GM18511 (cell line): ENCODE measurements around the gene MAP2K7.
"Not testable (repeated sequence)": the region's sequence is repeated elsewhere in the genome, so short reads cannot be mapped to it uniquely, and the experiment has no call there.

Experiments
- ATAC-seq: cut with Tn5 transposase; IDR thresholded peaks from one replicate; pipeline ENCODE4 v1.9.1; 2021; ENCODE audit warnings: mild to moderate bottlenecking, moderate library complexity; ENCODE audit not compliant: unreplicated experiment

Gene MAP2K7

DNA sequence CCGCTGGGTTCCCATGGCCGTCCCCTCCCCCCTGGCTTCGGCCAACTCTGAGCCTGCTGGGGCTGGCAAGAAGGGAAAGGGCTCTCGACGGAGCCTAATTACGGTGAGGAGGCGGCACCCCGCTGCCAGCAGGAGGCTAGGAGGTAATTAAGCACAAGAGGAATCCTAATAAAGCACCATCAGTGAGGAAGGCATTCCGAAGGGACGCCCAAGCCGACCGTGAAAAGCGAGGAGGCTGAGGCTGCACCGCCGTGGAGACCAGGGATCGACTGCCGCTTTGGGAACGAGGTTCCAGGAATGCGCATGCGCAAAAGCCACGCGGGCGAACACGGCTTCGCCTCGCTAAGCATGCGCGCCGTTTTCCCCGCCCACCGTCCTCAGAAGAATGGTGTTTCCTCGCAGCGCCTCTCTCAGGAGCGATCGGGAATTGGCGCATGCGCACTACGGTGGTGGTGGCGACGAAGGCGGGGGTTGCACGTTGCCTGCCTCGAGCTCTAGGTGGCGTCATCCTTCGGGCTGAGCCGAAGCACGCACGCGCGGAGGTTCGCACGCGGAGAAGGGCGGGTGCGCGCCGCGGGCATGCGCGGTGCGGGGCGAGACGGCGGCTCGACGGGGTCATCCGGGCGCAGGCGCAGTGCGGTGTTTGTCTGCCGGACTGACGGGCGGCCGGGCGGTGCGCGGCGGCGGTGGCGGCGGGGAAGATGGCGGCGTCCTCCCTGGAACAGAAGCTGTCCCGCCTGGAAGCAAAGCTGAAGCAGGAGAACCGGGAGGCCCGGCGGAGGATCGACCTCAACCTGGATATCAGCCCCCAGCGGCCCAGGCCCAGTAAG lies at the start of gene MAP2K7:
TSS of gene MAP2K7 (plus strand) at position 634 of the 830 bp plus-strand sequence. CDS start at position 702, 68 bp downstream.
- peak; percentile 89 for ATAC-seq

DNA sequence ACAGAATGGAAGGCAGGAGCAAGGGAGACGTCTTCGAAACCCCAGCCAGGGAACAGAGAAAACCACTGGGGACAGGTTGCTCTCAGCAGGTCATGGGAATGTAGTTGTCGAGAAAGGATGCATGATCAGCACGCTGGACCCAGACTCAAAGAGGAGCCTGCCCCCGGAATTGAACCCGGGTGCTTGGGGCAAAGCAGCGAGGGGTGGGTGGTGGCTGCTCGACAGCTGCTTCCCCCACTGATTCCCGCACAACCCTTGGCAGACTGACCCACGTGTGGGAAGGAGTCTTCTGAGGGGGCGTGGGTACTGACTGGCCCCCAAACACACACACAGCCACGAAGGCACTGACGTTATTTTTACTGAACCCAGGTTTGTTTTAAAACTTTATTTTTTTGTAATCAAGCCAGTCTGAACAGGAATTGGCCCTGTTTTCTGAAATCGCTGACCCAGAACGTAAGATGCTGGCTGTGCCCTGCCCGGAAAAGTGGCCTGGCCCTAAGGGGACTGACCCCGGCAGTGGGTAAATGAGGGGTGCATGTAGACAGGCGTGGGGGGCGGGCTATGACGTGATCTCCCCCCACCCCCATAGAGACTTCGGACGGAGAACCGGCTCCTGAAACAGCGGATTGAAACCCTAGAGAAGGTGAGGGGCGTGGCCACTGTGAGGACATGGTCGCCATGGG lies 48.1 kb upstream of the MAP2K7 start:
- no peak for ATAC-seq

DNA sequence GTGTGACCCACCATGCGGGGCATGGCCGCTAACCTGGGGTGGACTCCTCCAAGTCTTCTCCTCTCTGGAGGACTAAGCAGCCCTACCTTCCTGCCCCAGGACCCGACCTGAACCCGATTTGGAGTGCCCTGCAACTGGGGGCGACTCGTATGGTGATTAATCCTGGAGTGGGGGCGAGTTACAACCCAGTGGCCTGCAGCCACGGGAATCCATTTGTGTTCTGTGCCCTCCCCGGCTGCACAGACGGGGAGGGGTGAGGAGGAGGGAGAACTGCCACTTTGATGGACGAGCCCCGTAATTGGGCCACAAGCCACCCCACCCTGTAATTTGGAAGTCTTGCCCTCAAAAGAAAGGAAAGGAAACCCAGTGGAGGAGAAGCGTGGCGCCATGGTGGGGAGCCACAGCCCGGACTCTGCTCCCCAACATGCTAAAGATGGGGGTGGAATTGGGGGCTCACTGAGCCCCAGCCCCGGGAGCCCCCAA lies 47.5 kb upstream of the MAP2K7 start:
- ATAC-seq: no peak

DNA sequence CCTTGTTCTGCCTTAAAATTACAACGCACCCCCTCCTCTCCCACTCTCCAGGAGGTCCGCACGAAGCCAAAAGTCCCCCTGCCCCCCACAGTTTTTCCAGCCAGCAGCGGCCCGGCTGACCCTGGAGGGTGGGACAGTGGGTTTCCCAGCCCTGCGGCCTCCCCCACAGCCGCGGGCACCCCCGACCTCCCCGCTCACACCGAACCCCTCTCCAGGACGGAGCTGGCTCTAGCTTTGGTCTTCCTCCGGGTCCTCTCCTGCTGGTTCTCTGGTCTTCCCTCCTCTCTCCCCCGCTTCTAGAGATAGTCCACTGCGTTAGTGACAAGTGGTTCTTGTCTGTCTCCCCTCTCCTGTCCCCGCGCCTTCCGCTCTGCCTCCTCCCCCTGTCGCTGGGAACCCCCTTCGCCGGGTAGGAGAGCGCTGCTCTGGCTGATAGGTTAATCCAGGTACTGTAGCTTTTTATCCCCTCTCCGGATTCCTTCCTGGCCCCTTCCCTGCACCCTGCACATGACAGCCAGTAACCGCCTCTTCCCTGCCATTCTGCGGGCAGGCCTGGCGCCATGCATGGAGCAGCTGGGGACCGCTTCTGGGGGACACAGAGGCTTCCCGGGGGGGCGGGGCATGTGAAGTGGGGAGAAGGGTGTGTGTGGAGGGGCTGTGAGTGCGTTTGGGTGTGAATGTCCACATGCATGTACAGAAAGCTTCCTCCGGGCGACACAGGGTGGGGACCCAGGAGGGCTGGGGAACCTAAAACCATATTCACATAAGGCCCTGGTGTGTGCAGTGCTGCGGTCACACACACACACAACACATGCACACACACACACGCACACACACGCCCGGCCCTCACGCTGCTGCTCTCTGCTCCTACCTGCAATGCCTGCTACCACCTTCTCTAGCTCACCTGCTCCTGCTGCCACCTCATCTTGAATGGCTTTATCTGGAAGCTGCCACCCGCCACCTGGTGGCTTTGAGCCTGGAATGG lies 46.7 kb upstream of the MAP2K7 start:
- ATAC-seq: no peak

DNA sequence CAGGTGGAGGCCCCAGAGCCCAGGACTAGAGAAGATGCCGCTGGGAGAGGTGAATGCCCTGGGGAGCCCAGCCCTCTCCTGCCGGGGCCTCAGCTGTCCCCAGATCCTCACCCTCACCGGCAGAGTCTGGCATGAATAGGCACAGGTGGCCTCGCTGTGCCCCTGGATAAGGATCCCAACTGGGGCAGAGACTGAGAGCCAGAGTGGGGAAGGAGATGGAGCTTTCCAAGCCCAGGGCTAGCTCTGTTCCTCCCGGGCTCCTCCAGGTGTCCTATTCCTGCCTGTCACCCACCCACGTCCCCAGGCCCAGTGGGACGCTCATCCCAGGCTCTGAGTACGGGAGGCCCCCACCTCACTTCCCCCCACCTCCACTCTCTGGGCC lies 46.0 kb upstream of the MAP2K7 start:
- no peak for ATAC-seq

DNA sequence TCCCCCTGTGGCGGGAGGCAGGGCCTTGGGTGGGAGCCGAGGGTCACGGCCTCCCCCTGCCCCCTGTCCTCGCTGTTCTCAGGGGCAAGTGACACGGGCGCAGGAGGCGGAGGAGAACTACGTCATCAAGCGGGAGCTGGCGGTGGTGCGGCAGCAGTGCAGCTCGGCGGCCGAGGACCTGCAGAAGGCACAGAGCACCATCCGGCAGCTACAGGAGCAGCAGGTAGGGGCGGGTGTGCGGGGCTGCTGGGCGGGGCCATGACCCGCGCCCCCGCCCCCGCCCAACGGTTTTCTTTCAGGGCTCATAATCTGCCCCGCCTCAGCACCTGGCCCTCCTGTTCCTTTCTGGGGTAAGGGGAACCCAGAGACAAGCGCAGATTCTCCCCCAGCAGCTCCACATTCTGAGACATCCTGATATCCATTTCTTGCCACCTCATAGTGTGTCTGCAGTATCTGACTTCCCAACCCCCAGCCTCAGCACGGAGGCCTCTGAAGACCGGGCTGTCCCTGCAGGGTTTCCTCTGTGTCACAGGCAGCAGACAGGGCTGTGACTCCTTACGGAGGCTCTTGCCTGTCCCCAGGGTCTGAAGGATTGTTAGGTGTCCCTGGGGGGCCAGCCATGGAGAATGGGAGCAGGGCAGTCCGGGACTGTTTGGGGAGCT lies 45.4 kb upstream of the MAP2K7 start:
- ATAC-seq: no peak

DNA sequence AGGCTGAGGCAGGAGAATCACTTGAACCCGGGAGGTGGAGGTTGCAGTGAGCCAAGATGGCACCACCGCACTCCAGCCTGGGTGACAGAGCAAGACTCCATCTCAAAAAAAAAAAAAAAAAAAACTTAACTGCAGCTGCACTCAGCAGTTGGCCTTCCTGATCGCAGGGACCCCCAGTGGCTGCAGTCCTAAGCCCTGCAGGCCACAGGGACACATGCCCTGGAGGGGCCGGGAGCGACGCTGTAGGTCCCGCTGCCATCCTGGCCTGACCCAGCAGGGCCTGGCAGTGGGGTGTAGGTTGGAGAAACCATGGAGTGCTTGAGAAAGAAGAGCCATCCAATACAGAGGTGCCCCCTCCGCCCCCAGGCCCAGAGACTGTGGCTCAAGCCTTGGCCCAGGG lies 44.6 kb upstream of the MAP2K7 start:
- ATAC-seq: not testable (repeated sequence)

DNA sequence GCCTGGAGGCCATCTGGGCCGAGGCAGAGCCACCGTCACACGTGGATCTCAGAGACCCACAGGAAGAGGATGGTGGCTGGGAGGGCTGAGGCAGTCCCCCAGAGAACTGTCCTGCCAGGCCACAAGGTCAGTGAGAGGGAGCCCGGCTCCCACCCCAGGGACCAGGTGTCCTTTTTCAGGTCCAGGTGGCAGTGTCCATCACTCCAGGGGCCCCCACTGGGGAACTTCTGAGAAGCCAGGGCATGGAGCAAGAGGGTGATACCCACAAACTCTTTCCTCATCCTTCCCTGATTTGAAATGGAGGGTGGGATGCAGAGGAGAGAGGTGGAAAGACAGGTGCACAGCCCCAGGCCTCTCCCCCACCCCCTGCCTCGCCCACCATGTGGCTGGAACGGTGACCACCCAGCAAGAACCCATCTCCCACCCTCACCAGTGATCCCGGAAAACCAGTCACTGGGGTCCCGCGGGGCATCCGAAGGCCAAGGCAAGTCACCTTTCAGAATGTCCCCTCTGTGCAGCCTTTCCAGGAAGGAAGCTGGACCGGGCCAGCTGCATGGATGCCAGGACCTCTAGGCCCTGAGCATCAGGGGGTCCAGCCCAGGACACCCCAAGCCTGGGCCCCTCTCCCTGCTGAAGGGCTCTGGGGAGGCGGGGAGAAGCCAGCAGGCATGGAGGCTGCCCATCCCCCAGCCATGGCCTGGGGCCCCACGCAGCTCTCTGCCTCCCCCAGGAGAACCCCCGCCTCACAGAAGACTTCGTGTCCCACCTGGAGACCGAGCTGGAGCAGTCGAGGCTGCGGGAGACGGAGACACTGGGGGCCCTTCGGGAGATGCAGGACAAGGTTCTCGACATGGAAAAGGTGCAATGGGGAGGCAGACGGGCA lies 43.6 kb upstream of the MAP2K7 start:
- no peak for ATAC-seq

DNA sequence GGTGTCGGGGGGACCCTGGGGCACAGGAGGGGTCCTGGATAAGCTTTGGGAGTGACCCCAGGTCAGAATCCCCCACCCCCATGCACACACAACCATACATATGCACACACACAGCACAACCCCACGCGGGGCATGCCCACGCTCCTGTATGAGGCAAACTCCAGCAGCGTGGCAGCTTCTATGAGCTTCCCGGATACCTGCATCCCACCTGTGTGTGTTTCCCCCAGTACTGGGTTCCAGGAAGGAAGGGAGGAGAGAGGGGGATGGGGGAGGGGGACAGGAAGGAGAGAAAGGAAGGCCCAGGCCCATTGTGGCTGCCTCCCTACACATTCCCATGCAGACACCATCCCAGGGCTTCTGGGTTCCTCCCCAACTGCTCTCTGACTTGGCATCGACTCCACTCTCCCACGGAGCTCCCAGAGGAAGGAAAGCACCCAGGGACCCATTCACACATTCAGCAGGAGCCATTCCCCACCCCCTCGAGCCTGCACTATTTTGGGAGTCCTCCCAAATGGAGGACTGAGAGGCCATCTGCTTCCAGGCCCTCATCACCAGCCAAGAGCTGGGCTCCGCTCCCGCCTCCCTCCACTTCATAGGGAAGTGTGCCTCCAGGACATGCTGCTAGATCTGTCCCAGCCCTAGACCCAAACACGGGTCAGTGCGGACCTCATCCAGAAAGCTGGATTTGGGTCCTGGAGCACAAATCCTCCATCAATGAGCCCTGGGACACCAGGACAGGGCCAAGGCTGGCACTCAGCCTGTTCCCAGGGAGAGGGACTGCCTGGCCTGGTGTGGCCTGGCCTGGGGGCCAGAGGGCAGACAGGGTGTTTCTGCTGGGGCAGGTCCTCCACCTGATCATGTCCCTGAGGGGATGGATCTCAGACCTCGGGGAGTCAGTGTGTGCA lies 42.7 kb upstream of the MAP2K7 start:
- no peak for ATAC-seq

DNA sequence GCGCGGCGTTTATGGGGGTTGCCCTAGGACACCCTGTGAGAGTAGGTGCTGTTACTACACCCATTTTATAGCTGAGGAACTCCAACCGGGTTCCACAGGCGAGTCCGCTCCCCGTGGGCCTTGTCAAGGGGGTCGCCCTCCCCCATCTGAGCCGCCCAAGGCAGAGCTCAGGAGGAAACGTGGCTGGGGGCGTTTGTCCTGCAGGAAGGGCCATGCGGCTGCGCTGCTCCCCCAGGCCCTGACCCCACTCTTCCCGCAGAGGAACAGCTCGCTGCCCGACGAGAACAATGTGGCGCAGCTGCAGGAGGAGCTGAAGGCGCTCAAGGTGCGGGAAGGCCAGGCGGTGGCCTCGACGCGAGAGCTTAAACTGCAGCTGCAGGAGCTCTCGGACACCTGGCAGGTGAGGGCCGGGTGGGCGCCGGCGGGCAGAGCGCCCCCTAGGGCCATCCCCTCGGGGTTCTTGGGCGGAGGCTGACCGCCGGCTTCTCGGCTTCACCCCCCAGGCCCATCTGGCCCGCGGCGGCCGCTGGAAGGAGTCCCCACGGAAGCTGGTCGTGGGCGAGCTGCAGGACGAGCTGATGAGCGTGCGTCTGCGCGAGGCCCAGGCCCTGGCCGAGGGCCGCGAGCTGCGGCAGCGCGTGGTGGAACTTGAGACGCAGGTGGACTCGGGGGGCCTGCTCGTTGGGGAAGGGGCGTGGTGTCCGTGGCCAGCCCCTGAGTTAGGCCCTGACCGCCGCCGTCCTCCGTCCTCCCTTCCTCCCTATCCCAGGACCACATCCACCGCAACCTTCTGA lies 41.9 kb upstream of the MAP2K7 start:
- ATAC-seq: no peak

DNA sequence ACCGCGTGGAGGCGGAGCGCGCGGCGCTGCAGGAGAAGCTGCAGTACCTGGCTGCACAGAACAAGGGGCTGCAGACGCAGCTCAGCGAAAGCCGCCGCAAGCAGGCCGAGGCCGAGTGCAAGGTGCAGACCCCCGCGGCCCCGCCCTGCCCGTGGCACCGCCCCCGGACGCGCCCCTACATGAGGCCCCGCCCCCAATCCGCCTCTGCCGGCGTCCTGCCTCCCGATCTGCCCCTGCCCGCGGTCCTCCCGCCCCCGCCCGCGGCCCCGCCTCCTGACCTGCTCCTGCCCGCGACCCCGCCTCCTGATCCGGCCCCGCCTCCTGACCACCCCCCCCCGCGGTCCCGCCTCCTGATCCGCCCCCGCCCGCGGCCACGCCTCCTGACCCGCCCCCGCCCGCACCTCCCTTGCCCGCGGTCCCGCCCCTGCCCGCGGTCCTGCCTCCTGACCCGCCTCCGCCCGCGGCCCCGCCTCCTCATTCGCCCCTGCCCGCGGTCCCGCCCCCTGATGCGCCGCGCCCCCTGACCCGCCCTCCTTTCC lies 41.2 kb upstream of the MAP2K7 start:
- no peak for ATAC-seq

DNA sequence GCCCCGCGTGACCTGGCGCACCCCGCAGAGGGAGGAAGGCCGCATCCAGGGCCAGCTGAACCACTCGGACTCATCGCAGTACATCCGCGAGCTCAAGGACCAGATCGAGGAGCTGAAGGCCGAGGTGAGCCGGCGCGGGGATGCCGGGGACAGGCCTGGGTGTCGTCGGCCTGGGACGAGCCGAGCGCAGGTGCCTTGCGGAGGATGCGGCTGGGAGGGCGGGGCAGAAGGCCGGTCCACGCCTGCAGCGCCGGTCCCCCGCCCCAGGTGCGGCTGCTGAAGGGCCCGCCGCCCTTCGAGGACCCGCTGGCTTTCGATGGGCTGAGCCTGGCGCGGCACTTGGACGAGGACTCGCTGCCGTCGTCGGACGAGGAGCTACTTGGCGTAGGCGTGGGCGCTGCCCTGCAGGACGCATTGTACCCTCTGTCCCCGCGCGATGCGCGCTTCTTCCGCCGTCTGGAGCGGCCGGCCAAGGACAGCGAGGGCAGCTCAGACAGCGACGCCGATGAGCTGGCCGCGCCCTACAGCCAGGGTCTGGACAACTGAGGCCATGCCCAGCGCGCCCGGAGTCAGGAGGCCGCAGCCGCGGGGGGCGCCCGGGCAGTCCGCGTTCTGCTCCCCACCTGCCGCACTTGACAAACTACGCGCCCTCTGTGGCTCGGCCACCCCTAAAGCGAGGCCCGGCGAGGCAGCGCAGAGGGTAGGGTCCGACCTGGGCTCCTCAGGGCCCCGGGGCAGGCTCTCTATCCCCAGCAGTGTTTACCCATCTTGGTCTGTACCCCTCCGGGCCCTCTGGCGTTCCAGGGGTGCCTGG lies 40.3 kb upstream of the MAP2K7 start:
- ATAC-seq: no peak

DNA sequence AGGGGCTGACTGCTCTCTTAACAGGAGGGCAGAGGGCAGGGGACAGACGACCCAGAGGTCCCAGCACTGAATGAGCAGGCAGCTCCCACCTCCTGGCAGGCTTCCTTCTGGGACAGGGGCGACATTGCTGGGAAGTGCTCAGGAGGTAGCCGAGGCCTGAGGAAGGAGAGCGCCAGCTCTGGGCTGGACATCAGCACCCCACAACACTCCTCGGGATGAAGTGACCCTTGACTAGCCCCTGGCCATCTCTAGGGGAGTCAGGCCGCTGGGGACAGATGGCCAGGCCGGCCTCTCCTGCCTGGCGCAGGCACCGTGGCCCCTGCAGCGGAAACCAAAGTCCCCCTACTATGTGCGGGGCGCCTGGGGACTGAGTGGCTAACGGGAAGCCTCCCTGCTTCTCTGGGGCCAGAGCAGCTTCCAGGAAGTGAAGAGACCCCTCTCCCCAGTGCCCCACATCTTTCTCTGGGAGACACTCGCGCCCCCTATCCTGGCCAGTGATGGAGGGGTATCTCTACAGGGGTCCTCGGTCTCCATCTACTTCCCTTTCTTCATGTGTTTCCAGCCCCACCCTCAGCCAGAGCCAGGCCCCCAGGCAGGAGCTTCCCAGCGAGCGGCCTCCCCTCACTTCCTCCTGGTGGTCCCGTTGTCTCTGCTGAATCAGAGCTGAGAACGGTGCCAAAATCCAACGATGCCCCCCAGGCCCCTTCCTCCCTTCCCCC lies 39.5 kb upstream of the MAP2K7 start:
- ATAC-seq: no peak

DNA sequence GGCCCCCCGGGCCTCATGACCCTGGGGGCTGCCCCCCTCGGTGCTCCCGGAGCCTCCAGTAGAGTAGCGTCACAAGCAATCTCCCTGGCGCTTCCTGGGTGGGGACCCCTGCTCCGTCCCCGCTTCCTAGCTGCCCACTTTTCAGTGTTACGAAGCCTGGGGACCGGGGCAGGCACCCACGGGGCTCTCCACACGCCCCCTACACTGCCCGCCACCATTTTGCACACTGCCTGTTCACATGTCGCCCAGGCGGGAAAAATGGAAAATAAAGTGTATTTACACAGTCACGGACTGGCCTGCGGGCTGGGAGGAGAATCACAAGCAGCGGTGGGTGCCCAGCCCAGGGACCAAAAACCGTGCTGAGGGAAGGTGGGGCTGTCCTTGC lies 39.0 kb upstream of the MAP2K7 start:
- no peak for ATAC-seq

DNA sequence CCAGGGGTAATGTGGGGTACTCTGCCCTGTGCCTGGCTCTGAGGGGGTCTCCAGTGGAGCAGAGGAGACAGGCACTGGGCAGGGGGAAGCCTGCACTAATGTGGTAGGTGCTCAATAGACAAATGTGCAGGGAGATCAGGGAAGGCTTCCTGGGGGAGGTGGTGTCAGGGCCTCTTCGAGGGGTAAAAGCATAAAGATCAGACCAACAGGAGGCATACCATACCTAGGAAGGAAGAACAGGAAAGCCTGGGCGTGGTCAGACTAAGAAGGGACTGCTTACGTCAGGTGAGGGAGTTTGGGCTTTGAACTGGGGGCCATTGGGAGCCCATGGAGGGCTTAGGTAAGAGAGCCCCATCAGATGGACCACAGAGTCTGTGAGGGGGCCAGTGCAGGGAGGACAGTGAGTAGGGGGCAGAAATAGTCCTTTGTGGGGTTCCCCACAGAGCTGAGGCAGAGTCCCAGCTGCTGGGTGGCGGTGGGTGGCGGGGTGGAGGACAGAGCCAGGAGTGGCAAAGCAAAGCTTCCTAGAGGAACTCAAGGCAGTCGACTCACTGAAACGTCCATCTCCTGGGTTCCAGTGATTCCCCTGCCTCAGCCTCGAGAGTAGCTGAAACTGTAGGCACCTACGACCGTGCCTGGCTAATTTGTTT lies 38.3 kb upstream of the MAP2K7 start:
- ATAC-seq: no peak
